GM12874 (cell line): ENCODE data around the gene NBL1.

Source experiments
- TF ChIP-seq, protein P1 (sequence below): IDR thresholded peaks from 2 replicates; pipeline ENCODE4 v1.5.1; 2011; ENCODE audit warnings: low read depth, mild to moderate bottlenecking, control low read depth, low read length, moderate library complexity; ENCODE audit not compliant: insufficient read depth

Gene NBL1

DNA sequence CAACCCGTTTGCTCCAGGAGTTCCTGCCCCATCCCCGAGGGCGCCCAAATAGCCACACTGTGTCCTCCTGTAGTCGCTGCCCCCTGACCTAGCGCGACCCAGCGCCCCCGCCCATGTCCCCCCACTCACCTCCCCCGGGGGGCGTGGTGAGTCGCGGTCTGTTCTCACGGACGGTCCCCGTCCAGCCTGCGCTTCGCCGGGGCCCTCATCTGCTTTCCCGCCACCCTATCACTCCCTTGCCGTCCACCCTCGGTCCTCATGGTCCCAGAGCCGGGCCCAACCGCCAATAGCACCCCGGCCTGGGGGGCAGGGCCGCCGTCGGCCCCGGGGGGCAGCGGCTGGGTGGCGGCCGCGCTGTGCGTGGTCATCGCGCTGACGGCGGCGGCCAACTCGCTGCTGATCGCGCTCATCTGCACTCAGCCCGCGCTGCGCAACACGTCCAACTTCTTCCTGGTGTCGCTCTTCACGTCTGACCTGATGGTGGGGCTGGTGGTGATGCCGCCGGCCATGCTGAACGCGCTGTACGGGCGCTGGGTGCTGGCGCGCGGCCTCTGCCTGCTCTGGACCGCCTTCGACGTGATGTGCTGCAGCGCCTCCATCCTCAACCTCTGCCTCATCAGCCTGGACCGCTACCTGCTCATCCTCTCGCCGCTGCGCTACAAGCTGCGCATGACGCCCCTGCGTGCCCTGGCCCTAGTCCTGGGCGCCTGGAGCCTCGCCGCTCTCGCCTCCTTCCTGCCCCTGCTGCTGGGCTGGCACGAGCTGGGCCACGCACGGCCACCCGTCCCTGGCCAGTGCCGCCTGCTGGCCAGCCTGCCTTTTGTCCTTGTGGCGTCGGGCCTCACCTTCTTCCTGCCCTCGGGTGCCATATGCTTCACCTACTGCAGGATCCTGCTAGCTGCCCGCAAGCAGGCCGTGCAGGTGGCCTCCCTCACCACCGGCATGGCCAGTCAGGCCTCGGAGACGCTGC, 21.7 kb downstream of the NBL1 start:
- TF ChIP-seq, protein P1, sequence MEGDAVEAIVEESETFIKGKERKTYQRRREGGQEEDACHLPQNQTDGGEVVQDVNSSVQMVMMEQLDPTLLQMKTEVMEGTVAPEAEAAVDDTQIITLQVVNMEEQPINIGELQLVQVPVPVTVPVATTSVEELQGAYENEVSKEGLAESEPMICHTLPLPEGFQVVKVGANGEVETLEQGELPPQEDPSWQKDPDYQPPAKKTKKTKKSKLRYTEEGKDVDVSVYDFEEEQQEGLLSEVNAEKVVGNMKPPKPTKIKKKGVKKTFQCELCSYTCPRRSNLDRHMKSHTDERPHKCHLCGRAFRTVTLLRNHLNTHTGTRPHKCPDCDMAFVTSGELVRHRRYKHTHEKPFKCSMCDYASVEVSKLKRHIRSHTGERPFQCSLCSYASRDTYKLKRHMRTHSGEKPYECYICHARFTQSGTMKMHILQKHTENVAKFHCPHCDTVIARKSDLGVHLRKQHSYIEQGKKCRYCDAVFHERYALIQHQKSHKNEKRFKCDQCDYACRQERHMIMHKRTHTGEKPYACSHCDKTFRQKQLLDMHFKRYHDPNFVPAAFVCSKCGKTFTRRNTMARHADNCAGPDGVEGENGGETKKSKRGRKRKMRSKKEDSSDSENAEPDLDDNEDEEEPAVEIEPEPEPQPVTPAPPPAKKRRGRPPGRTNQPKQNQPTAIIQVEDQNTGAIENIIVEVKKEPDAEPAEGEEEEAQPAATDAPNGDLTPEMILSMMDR, result no peak

DNA sequence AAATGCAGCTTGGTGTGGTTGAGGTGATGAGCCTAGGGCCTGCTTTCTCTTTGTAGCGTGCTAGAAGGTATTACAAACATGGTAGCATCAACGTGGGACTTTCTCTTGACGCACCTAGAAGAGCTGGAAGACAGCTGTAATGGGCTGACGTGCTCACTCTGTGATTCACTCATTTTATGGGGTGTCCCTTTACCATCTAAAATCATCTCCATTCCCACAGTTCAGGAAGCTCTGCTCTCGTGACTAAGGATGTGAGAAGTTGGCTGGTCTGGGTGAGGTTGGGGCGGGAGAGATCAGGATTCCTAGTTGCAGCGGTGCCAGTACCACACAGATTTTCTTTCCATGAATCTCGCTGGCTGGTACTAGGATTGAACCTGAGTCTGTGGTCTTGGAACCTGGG, 24.8 kb downstream of the NBL1 start:
- TF ChIP-seq, protein P1, result no peak

- TF ChIP-seq, protein P1, result no peak
Measured at GRCh38 chr1:19670787-19671186, 26.7 kb downstream of the NBL1 start.

GRCh38 chr1:19672237-19672636, 28.1 kb downstream of the NBL1 start:
- TF ChIP-seq, protein P1, result no peak

GRCh38 chr1:19675797-19676196, 31.7 kb downstream of the NBL1 start:
- TF ChIP-seq, protein P1, result no peak

- TF ChIP-seq, protein P1, result no peak
Measured at GRCh38 chr1:19676438-19676922, 32.4 kb downstream of the NBL1 start.

- TF ChIP-seq, protein P1, result no peak
Measured at GRCh38 chr1:19678493-19678892, 34.4 kb downstream of the NBL1 start.
